NCI-H1436 (cell line): Measurements from ENCODE around the gene HJURP.

Experiments
- DNase-seq: peaks from one replicate; lab custom pipeline; 2025; lab: John Stamatoyannopoulos, UW

HJURP gene

DNA sequence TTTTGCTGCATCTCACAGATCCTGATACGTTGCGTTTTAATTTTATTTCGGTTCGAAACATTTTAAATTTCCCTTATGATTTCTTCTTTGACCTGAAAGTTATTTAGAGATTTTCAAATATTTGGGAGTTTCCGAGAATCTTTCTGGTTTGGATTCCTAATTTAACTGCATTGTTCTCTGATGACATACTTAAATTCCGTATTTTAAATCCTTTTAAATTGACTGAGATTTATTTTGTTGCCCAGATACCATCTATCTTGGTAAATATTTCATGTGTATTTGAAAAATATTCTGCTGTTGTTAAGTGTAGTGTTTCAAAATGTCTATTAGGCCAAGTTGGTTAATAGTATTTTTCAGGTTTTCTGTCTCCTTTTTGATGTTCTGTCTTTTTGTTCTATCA, 38.5 kb downstream of the HJURP start:
- no peak for DNase-seq

DNA sequence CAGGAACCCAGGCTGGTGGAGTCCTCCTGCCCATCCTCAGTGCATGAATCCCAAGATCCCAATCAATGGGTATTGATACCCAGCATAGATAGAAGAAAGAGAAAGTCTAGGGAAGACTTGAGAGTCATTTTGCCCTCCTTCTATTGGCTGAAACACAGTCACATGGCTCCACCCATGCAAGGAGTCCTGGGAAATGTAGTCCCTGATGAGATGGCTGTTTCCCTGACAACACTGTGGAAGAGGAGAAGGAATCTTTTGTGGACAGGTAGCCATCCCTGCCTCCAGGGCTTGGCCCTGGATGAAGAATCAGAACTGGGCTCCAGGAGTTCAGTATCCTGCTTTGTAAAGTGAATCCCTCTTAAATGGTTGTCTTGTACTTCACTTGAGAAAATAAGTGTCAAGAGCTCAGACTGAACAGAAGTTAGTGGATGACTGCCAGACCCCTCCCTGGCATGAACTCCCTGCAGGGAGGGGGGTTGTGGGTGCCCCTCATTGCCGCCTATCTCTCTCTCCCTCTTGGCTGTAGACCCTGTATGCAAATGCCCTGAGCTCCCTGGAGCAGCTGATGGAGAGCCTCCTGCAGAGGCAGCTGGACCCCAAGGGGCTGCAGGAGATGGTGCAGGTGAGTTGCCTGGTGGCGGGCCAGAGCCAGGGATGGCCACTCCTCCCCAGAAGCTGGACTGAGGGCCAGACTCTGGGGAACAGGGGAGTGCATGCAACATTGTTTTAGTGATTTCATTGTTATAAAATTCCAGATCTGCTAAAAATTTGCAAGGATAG, 40.1 kb downstream of the HJURP start:
- no peak for DNase-seq

DNA sequence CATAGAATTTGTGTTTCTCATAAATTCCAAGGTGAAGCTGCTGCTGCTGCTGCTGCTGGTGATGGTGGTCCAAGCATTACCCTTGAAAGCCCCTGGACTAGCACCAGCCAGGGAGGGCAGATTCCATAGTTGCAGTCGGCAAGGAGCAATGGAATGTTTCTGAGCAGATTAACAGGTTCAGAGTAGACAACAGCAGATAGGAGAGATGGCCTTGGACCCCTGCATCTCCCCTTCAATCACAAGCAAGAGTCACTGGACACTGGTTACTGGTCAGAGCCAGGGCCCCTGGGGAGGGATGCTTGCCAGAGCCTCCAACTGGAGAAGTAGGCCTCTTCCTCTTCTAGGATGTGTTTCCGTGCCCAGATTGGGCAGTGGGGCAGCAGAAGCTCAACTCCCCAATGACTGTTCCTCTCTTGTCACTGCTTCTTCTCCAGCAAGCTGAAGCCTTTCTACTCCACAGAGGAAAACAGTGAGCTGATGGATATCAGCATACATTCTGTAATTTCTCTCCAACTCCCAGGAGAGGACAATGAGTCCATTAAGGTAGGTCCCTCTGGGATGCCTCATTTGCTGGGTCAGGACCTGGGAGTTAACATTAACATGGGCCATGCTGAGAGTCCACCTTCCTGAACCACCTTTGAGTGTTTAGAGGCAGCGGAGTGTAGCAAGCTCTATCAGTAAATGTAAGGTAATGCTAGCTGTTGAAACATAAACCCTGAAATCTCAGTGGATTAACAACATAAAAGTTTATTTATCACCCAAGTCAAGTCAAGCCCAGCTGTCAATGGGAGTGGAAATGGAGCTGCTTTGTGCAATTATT, 40.9 kb downstream of the HJURP start:
- no peak for DNase-seq

DNA sequence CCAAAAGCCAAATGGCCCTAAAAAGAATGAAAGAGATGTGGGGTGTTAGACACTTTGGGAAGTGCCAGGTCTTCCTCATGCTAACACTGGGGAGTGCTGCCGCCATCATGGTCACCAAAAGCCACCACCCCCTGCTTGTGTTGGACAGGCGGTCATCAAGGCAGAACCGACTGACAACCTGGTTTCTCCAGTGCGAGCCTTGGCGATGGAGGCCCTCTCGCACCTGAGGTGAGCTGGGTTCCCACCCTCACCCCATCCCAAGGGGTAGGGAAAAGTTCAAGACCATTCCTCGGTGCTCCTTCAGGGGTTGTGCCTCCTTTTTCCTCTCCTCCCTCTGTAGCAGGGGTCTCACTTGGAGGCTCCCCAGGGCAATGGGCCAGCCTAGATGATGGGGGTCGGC, 42.6 kb downstream of the HJURP start:
- no peak for DNase-seq

DNA sequence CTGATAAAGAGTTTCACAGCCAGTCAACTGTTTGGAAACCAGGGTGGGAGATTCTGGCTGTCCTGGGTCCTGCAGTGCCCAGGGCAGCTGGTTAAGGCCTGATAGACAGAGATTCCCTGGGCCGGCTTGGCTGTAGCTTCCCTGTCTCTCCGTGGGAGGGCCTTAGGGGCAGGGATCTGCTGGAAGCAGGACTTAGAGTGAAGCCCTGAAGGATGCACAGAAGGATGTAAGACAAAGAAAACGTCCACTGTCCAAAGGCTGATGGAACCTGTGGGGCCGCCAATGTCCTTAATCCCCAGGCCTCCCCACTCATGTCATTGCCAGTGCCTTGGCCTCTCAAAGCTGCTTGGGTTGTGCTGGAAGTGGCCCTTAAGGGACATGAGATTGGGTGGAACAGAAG, 43.2 kb downstream of the HJURP start:
- no peak for DNase-seq

DNA sequence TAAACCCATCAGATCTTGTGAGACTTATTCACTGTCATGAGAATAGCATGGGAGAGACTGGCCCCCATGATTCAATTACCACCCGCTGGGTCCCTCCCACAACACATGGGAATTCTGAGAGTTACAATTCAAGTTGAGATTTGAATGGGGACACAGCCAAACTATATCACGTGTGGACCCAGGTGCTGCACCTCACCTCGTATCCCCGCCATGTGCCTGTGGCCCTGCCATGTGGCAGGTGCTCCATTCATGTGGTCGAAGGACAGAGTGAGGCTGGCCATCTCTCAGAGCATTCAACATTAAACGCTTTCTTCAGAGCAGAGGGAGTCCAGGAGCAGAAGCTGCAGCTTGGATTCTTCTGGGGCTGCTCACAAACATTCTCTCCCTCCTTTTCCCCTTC, 44.0 kb downstream of the HJURP start:
- DNase-seq = no peak

DNA sequence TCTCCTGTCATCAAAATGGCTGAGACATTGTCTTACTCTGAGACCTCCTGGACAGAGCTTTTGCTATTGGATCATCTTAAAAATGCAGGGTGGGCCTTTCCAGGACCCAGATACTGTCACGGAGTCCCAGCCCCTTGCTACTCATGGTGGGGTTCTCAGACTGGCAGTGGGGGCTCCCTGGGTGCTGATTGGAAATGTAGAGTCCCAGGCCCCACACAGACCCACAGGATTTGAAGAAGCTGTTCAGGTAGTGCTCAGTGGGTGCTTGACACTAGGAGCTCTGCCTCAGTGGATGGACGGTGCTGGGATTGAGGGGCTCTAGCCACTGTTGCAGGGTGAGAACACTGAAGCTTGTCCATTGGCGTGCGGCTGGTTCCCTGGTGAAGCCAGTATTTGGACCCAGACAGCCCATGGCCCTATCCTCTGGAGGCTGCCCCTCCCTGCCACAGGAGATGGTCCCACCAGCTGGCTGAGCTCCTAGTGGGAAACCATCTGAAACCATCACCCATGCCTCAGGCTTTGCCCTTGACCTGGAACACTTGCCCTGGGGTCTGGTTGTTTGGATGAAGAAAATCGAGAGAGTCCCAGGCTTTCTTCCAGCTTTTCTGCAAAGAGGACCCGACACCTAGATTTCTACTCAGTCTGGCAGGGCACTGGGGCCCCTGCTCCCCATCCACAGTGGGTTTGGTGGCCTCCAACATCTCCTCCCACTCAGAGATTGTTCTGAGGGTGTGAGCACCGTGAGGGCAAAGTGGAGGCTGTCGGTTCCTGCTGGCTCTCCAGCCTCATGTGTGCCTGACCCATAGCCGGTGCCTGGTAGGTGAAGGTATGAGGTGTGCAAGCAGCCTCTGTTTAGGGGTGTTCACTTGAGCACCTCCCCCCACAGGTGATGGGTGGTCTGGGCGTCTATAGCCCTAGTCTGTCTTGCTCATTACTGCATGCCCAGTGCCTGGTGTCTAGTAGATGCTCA, 46.1 kb downstream of the HJURP start:
- no peak for DNase-seq

DNA sequence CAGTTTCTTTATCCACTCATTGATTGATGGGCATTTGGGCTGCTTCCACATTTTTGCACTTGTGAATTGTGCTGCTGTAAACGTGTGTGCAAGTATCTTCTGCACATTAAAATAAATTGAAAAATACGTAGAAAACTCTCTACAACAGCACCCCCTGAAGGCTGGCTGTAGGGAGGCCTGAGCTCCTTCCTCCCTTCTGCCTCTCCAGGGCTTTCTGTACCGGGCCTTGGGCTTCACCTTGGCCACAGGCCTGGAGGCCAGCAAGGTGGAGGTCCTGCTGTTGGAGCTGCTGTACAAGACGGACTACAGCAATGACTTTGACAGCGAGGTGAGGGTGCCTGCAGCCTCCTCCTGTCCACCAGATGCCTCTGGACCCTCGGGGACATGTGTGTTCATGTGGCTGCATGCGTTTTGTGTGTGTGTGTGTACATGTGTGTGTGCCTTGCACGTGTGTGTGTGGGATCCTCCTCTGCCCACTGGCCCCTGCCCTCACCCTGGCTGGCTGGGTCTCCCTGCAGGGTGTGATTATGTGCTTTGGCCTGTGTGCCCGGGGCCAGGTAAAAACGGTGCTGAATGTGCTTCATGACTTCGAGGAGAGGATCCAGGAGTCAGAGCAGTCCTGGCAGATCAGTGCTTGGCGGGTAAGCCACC, 47.0 kb downstream of the HJURP start:
- no peak for DNase-seq

DNA sequence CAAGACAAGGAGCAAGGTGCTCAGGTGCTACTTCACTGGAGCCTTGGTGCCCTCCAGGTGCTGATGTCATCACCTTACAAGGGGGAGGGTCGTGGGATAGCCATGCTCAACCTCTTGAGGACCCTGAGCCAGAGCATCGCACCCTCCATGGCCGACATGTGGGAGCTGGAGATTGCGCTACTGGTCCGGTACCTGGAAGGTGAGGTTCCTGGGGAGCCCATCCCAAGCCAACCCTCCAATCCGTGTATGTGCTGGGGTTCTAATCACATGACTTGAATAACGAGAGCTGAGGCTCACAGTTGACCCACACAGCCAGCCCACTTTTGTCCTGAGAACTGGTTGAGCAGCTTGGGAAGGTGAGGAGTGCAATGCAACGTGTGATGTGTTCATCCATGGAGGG, 50.3 kb downstream of the HJURP start:
- no peak for DNase-seq

DNA sequence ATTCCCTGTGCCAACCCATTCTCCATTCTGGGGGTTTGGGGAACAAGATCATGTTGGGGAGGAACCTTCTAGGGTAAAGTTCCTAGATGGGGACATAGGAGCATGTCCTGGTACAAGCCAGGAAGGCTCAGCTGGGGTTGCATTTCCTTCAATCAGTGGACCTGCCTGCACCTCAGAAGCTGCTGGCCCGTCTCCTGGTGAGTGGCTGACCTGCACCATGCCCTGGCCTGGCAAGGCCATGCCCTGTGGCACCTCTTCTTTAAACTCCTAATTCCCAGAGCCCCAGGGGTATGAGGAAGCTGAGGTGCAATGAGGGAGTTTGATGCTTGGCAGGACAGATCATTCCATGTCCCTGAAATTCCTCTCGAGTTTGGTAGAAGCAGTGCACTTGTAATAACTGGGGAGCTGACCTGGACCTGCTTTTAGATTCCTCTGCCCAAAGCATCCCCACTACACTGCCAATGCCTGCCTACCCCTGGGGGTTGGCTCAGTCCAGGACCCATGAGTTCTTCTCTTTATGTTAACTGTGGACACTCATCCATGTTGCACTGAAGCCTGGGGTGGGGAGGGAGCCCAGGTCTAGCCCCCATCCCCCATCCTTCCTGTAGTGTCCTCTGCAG, 50.9 kb downstream of the HJURP start:
- no peak for DNase-seq

DNA sequence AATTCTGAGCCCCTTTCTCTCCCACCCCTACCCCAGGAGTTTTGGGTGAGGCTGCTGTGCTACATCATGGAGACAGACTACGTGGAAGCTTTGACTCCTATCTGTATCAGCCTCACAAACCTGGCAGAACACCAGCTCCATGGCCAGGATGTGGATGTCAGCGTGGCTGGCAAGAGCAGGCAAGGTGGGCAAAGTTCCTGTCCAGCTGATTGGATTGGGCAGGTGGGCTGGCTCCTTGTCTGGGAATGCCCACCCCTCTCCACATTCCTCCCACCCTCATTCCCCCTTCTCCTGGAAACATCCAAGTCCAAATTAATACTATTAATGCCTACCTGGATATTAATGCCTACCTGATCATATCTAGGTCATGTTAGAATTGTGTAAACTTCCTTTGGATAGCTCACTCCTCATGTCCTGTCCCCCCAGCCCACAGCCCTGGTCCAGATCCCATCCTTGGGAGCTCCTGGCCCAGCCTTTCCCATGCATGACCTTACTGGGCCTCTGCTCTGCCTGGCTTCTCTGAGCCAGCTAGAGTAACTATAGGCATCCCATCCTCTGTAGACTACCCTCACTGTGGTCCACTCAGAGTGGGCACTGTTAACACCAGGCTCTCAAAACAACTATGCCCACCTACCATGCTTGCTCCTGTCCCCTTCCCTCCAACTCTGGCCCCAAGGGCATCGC, 52.1 kb downstream of the HJURP start:
- DNase-seq = no peak

DNA sequence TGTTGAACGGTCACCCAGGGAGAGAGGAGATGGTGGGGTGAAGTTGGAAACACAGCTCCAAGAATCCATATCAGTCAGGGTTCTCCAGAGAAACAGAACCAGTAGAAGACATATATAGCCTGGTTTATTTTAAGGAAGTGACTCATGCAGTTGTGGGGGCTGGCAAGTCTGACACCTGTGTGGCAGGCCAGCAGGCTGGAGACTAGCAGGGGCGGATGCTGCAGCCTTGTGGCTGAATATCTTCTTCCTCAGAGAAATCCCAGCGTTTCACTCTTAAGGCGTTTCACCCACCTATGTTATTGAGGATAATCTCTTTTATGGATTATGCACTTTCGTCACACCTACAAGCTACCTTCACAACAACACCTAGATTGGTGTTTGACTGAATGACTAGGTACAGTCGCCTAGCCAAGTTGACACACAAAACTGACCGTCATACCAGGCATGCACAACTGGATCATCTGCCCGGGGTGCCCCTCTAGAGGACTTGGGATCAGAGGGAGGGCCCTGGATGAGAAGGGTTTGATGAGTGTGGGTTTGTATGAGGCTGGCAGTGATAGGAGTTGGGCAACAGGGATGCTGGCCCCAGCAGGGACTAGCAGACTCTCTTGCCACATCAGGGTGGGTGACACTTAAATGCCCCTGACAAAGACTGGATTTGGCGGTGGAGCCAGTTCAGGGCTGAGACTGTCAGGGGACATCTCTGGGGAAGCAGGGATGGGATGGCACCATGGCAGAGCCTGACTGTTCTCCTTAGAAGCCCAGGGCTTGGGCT, 52.8 kb downstream of the HJURP start:
- DNase-seq = no peak

DNA sequence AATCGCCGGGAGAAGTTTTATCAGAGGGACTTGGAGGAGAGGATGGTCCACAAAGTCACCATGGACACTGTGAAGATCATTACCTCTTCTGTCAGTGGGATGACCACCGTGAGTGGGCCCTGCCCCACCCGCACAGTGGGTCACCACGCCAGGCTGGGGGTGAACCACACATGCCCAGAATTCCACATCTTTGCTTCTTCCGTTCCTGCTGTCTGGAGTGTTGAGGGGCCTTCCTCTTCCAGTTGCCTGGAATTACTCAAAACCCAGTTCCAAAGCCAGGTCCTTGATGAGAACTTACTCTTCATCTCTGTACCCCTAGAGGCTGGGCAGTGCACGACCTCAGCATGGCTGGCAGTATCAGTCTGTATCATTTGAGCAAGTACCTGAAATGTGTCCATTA, 54.1 kb downstream of the HJURP start:
- DNase-seq = no peak

DNA sequence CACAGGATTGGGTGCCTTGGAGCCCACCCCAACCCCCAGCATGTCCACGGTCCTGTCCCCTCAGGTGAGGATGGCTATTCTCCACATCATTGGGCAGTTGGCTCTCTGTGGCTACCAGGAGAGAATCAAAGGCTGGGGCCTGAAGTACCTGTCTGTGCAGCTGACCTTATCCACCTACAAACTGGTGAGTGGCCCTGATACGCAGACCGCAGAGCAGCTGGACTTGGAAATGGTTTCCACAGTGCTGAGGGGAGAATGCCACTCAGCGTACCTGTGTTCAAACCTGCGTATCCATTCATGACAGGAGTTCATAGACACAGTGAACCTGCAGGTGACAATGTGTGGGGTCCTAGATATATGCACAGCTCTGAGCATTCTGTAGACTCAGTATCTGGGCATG, 54.6 kb downstream of the HJURP start:
- no peak for DNase-seq

DNA sequence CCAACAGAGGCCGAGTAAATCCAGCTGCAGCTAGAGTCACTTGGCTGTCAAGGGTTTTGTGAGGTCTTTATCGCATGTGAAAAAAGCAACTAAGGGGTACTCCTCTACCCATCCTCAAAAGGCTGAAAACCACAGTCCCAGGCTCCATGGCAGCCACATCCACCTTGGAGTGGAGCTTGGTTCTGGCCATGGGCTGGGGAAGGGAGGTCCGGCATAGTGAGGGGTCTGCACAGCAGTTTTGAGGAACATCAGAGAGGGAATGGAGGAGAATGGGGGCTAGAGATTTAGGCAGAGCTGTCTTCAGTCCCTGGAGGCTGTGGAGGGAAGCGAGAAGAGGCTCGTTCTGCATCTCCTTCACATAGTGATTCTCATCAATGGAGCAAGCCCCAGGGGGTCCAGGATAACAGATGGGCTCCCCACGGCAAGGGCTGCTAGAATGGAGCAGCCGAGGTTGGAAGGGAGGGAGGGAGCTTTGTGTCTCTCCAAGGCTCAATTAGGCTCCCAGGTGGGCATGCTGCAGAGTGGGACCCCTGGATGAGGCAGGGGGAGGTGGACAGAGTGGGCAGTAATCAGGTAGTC, 55.2 kb downstream of the HJURP start:
- DNase-seq = no peak

DNA sequence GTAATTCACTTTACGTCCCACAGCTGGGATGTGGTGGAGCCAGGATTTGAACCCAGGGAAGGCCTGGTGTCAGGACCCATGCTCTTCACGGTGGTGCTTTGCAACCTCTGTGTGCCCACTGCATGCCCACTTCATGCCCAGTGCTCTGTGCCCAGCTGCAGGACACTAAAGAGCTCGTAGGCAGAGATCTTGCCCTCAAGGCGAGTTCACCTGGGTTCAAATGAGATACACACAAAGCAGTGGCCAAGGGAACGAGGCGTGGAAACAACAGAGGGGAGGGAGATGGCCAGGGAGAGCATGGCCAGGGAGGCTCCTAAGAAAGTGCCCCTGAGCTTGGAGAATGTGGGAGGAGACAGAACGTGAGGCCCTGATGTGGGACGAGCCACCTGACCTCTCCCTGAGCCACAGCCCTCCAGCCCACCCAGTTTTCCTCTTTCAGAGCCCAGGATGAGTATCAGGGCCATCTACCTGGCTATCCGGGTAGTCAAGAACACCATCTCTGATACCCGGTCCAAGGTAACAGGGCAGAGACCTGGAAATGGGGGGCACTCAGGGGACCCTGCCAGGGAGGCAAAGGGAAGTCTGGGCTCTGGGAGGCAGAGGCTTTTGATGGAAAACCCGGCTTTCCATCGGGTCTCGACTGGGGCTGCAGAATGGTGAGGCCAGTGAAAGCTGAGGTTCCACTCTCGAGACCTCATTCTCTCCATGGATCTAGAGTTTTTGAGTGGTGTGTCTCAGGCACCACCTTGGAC, 55.8 kb downstream of the HJURP start:
- DNase-seq = no peak

DNA sequence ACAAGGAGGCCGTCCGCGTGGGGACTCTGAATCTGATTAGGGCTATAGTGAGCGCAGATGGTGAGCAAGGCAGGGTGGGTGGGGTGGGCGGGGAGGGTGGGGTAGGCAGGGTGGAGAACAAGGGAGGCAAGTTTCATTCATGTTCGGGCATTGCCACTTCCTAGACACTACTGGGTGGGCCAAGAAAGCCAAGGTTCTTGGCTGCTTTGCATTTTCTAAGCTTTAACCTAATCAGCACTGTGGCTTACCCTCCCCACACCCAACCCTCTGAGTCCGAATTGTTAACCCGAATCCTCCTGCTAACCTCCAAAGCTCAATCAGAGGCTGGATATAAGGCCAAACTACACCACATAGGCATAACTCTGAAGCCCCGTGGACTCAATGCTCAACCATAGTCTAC, 58.1 kb downstream of the HJURP start:
- no peak for DNase-seq

DNA sequence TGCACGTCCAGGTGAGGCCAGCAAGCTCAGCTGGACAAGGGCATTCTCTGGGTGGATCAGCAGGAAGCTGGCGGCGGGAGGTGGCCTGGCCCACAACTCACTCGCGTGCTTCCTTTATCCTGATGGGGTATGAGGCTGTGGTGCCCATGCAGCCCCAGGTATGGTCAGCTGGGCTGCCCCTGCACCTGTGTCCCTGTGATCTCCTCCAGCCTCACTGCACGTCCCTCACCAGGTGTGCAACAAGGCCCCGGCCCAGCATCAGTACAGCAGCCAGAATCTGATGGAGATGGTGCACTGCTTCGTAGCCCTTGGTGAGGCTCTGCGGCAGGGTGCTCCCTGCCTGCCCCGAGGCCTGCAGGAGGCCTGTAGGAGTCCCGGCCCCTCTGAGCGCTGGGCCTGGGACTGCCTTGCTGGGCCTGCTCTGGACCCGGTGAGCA, 58.6 kb downstream of the HJURP start:
- no peak for DNase-seq

DNA sequence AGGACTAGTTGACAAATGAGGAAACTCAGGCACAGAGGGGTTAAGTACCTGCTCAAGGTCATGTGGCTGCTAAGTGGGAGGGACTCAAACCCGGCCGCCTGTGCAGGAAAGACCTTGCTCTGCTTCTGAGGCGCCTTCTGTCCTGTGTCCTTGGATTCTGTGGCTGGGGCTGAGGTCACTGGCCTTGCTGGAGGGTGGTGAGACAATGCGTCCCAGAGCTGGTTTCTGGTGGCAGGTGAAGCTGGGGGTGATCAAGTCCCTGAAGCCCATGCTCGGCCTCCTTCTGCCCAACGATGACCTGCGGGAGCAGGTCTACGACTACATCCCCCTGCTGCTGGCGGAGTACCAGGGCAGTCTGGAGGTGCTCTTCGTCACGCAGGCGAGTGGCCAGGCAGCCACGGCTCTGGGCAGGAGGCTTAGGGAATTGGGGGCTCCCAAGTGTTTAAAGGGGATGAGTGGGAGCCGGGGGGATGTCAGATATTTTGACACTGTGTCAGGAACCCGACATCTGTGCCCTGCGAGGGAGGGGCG, 60.1 kb downstream of the HJURP start:
- no peak for DNase-seq
